ENCODE measurements around the gene VAMP7.
"Not testable (repeated sequence)": the region's sequence is repeated elsewhere in the genome, so short reads cannot be mapped to it uniquely, and the experiment has no call there.

Gene VAMP7

GRCh38 chrX:155881158-155881993 lies at the start of gene VAMP7:
Gene VAMP7 (plus strand): TSS chrX:155881345. CDS start chrX:155889467, 8,122 bp downstream.
- TF ChIP-seq EZH2phosphoT487 (conservative IDR thresholded peaks at IDR 0.05; ENCODE audit: low read length) (no peak), CTCF (IDR thresholded peaks at IDR 0.05; ENCODE audit: insufficient read depth, low read length, poor library complexity, severe bottlenecking) (no peak)
- H3K9ac ChIP-seq (ENCODE audit: low read length): peak within 1 kb of the TSS; percentile 76
- peak within 1 kb of the TSS; percentile 69 for H2AFZ ChIP-seq (ENCODE audit: low read depth, low read length, severe bottlenecking)
- H3K9me2 ChIP-seq (replicated peaks; ENCODE audit: insufficient read depth, low read length): no peaks in the 10 kb centered on the region
- no peaks in the 10 kb centered on the region for H3K27me3 ChIP-seq (ENCODE audit: low read length)
- no peaks in the 10 kb centered on the region for H3F3A ChIP-seq (ENCODE audit: insufficient read depth)
- H4K20me1 ChIP-seq (ENCODE audit: low read depth, low read length): no peaks in the 10 kb centered on the region
- no peak within 1 kb of the TSS for H3K27ac ChIP-seq (ENCODE audit: low read depth, low read length)
- peak within 1 kb of the TSS; percentile 86 for H3K4me2 ChIP-seq (ENCODE audit: low read depth, low read length, poor library complexity, severe bottlenecking)
- no peaks in the 10 kb centered on the region for H3K9me3 ChIP-seq (ENCODE audit: insufficient read depth, low read length)
- peaks cover 43% of the 10 kb centered on the region for H3K79me2 ChIP-seq (ENCODE audit: insufficient read depth, low read length)
- H3K36me3 ChIP-seq (ENCODE audit: low read length): no peaks in the 10 kb centered on the region
- peak within 1 kb of the TSS; percentile 92 for H3K4me3 ChIP-seq (ENCODE audit: insufficient read depth, low read length, poor library complexity, severe bottlenecking)

- no peak overlapping the region for H3K4me3 ChIP-seq (ENCODE audit: insufficient read depth, low read length, poor library complexity, severe bottlenecking)
- H3K9me3 ChIP-seq (ENCODE audit: insufficient read depth, low read length): no peaks in the 10 kb centered on the region
- H3K27ac ChIP-seq (ENCODE audit: low read depth, low read length): no peak overlapping the region
- TF ChIP-seq CTCF (IDR thresholded peaks at IDR 0.05; ENCODE audit: insufficient read depth, low read length, poor library complexity, severe bottlenecking): no peak
- H2AFZ ChIP-seq (ENCODE audit: low read depth, low read length, severe bottlenecking): no peak overlapping the region
- H3K27me3 ChIP-seq (ENCODE audit: low read length): no peaks in the 10 kb centered on the region
- H3F3A ChIP-seq (ENCODE audit: insufficient read depth): no peaks in the 10 kb centered on the region
- no peaks in the 10 kb centered on the region for H4K20me1 ChIP-seq (ENCODE audit: low read depth, low read length)
- H3K79me2 ChIP-seq (ENCODE audit: insufficient read depth, low read length): no peaks in the 10 kb centered on the region
- H3K36me3 ChIP-seq (ENCODE audit: low read length): no peaks in the 10 kb centered on the region
- H3K9ac ChIP-seq (ENCODE audit: low read length): no peak overlapping the region
- no peak overlapping the region for H3K4me2 ChIP-seq (ENCODE audit: low read depth, low read length, poor library complexity, severe bottlenecking)
- H3K9me2 ChIP-seq (replicated peaks; ENCODE audit: insufficient read depth, low read length): no peaks in the 10 kb centered on the region
Measured at GRCh38 chrX:155841232-155841631, 39.9 kb upstream of the VAMP7 start.

- not testable (repeated sequence) for H3K9me3 ChIP-seq (ENCODE audit: insufficient read depth, low read length); H3K79me2 ChIP-seq (ENCODE audit: insufficient read depth, low read length); H3K4me2 ChIP-seq (ENCODE audit: low read depth, low read length, poor library complexity, severe bottlenecking); H3K9ac ChIP-seq (ENCODE audit: low read length); H3K4me3 ChIP-seq (ENCODE audit: insufficient read depth, low read length, poor library complexity, severe bottlenecking); H3K9me2 ChIP-seq (replicated peaks; ENCODE audit: insufficient read depth, low read length); H2AFZ ChIP-seq (ENCODE audit: low read depth, low read length, severe bottlenecking); H3F3A ChIP-seq (ENCODE audit: insufficient read depth); H3K27me3 ChIP-seq (ENCODE audit: low read length); H3K36me3 ChIP-seq (ENCODE audit: low read length); H3K27ac ChIP-seq (ENCODE audit: low read depth, low read length); H4K20me1 ChIP-seq (ENCODE audit: low read depth, low read length)
Measured at GRCh38 chrX:155851786-155852185, 29.4 kb upstream of the VAMP7 start.

- Histone ChIP-seq H3K27ac (ENCODE audit: low read depth, low read length) (no peak overlapping the region), H2AFZ (ENCODE audit: low read depth, low read length, severe bottlenecking) (no peak overlapping the region), H3K9me3 (ENCODE audit: insufficient read depth, low read length) (no peaks in the 10 kb centered on the region), H3K4me3 (ENCODE audit: insufficient read depth, low read length, poor library complexity, severe bottlenecking) (no peak overlapping the region), H3K9ac (ENCODE audit: low read length) (no peak overlapping the region), H3F3A (ENCODE audit: insufficient read depth) (no peaks in the 10 kb centered on the region), H3K4me2 (ENCODE audit: low read depth, low read length, poor library complexity, severe bottlenecking) (no peak overlapping the region), H4K20me1 (ENCODE audit: low read depth, low read length) (no peaks in the 10 kb centered on the region), H3K36me3 (ENCODE audit: low read length) (no peaks in the 10 kb centered on the region), H3K79me2 (ENCODE audit: insufficient read depth, low read length) (no peaks in the 10 kb centered on the region), H3K9me2 (replicated peaks; ENCODE audit: insufficient read depth, low read length) (no peaks in the 10 kb centered on the region), H3K27me3 (ENCODE audit: low read length) (no peaks in the 10 kb centered on the region)
- TF ChIP-seq CTCF (IDR thresholded peaks at IDR 0.05; ENCODE audit: insufficient read depth, low read length, poor library complexity, severe bottlenecking) (peak; percentile 10), EZH2phosphoT487 (conservative IDR thresholded peaks at IDR 0.05; ENCODE audit: low read length) (no peak)
Measured at GRCh38 chrX:155857561-155857960, 23.6 kb upstream of the VAMP7 start.

Data from SU-DHL-6 (cell line).